ENCODE data around the gene EXOC2. TPM values are rescaled to one million over a fixed set of nuclear protein-coding genes. Genes with fewer than 3 reads are reported as not detected.

EXOC2 gene
- total RNA-seq, 4 donors from 2014 or later, result 19.5 to 23.6 (median 20.9) TPM

GRCh38 chr6:717135-717534 is 24.2 kb upstream of the EXOC2 start:
- DNase-seq (ENCODE audit: low spot score in 2 of 2), result no peak
- WGBS, 2 donors, result 94 to 96% methylated on average over 11 of the region's 11 CpGs
- TF ChIP-seq, protein P1, sequence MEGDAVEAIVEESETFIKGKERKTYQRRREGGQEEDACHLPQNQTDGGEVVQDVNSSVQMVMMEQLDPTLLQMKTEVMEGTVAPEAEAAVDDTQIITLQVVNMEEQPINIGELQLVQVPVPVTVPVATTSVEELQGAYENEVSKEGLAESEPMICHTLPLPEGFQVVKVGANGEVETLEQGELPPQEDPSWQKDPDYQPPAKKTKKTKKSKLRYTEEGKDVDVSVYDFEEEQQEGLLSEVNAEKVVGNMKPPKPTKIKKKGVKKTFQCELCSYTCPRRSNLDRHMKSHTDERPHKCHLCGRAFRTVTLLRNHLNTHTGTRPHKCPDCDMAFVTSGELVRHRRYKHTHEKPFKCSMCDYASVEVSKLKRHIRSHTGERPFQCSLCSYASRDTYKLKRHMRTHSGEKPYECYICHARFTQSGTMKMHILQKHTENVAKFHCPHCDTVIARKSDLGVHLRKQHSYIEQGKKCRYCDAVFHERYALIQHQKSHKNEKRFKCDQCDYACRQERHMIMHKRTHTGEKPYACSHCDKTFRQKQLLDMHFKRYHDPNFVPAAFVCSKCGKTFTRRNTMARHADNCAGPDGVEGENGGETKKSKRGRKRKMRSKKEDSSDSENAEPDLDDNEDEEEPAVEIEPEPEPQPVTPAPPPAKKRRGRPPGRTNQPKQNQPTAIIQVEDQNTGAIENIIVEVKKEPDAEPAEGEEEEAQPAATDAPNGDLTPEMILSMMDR (IDR thresholded peaks at IDR 0.05), result no peak
- TF ChIP-seq POLR2A (IDR thresholded peaks at IDR 0.05), result no peak
- H3K4me3 ChIP-seq (ENCODE audit: low read depth, poor library complexity, severe bottlenecking), result no peak overlapping the region
- intact Hi-C loops (cut with DNase I; ENCODE audit: low total_unique reads), result no loop called here

DNA sequence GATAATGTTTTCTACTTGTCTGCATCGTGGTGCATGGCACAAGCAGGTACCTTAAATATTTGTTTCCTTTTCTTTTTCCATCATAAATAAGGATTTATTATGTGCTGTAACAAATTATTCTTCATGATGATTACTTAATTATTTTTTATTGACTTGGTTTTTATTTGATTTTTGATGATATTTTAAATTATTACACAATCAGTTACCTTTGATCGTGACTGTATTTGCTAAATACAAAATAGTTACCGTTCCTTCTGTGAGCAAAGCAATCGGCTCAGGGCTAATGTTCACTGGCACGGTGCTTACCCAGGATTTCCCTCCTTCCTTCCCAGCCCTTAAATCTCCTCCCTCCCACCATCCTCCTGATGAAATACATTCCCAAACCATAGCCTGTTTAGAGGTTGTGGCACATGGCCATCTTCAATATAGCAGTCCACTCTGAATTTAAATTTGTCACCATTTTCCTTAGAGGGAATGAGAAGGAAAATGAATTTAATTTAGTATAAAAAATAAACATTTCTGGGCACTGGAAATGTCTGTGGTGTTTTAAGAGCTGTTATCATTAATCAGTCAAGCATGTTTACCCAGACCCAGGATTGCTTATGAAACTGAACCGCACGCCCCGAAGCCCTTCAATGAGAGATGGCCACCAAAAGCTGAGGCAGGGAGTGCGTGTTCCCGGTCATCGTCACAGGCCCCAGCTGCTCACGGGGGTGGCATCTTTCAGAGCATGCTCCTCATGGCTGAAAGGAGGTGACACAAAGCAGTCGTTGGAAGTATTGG is 23.0 kb upstream of the EXOC2 start:
- H3K4me3 ChIP-seq (ENCODE audit: low read depth, poor library complexity, severe bottlenecking), result no peak overlapping the region
- no peak for DNase-seq (ENCODE audit: low spot score in 2 of 2)
- WGBS, 2 donors, result 66 to 73% methylated on average over 13 of the region's 13 CpGs
- TF ChIP-seq, protein P1 (IDR thresholded peaks at IDR 0.05), result no peak
- TF ChIP-seq POLR2A (IDR thresholded peaks at IDR 0.05), result no peak
- intact Hi-C loops (cut with DNase I; ENCODE audit: low total_unique reads), result no loop called here

DNA sequence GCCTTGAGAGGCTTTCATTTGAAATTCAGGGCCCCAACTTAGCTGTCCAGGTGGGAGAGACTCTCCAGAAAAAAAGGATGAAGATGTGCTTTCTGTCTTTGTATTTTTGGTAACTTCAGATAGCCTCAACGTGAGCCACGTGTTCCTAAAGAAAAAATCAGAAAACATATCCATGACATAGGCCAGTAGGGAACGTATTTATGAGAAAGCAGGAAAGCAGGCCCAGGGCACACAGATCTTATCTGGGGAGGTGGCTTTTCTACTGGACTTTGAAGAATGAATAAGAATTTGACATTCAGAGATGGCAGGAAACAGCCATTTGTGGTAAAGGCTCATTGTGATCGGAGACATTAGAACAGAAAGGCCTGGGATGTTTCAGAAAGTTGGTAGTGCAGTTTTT is 21.2 kb upstream of the EXOC2 start:
- intact Hi-C loops (cut with DNase I; ENCODE audit: low total_unique reads), result no loop called here
- TF ChIP-seq POLR2A (IDR thresholded peaks at IDR 0.05), result no peak
- 83 to 85% methylated on average over 4 of the region's 4 CpGs for WGBS, 2 donors
- no peak overlapping the region for H3K4me3 ChIP-seq (ENCODE audit: low read depth, poor library complexity, severe bottlenecking)
- DNase-seq (ENCODE audit: low spot score in 2 of 2), result no peak

GRCh38 chr6:713351-713750 is 20.4 kb upstream of the EXOC2 start:
- no peak for DNase-seq (ENCODE audit: low spot score in 2 of 2)
- 86 to 91% methylated on average over 5 of the region's 5 CpGs for WGBS, 2 donors
- TF ChIP-seq, protein P1 (IDR thresholded peaks at IDR 0.05), result no peak
- no peak for TF ChIP-seq POLR2A (IDR thresholded peaks at IDR 0.05)
- no peak overlapping the region for H3K4me3 ChIP-seq (ENCODE audit: low read depth, poor library complexity, severe bottlenecking)
- intact Hi-C loops (cut with DNase I; ENCODE audit: low total_unique reads), result no loop called here

DNA sequence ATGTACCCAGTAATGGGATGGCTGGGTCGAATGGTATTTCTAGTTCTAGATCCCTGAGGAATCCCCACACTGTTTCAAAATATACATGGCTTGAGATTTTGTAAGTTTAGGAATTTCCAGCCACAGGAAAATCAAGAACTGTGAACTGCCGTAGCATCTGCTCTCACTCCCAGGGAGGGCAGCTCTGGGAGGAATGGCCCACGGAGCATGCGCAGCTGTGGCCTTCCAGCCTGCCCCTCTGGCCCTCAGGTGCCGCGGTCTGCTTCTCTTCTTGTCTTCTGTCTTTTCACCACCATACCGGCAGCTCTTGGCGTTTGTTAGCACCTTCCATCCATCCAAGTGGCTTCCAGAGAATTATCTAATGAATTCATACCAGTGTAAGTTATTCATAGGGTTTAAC is 19.9 kb upstream of the EXOC2 start:
- H3K4me3 ChIP-seq (ENCODE audit: low read depth, poor library complexity, severe bottlenecking), result no peak overlapping the region
- intact Hi-C loops (cut with DNase I; ENCODE audit: low total_unique reads), result no loop called here
- TF ChIP-seq, protein P1 (IDR thresholded peaks at IDR 0.05), result no peak
- TF ChIP-seq POLR2A (IDR thresholded peaks at IDR 0.05), result no peak
- DNase-seq (ENCODE audit: low spot score in 2 of 2), result no peak
- WGBS, 2 donors, result 92 to 94% methylated on average over 8 of the region's 8 CpGs

GRCh38 chr6:711925-712324 is 19.0 kb upstream of the EXOC2 start:
- TF ChIP-seq POLR2A (IDR thresholded peaks at IDR 0.05), result no peak
- TF ChIP-seq, protein P1 (IDR thresholded peaks at IDR 0.05), result no peak
- intact Hi-C loops (cut with DNase I; ENCODE audit: low total_unique reads), result no loop called here
- H3K4me3 ChIP-seq (ENCODE audit: low read depth, poor library complexity, severe bottlenecking), result no peak overlapping the region
- no peak for DNase-seq (ENCODE audit: low spot score in 2 of 2)

Measured in lower leg skin (tissue), 4 donors.